HepG2 (cell line): ENCODE data around the gene PACS2. TPM values are rescaled to one million over a fixed set of nuclear protein-coding genes. Genes with fewer than 3 reads are reported as not detected.

Experiments used
- ATAC-seq: fragments of 200-7000 bp; cut with Tn5 transposase; 3 replicates; pipeline ENCODE4 v1.9.1; 2020; ENCODE audit warnings: mild to moderate bottlenecking, moderate library complexity
- BruUV-seq: library from RNA; stranded (reverse); fragments of 400-500 nt; replicated peaks from 2 replicates; lab custom pipeline; 2021; lab: Mats Ljungman, UMichigan
- CTCF ChIA-PET: fragments of 300-600 bp; formaldehyde crosslinking; extraction: SDS; loops from one replicate; lab custom pipeline; 2021; ENCODE audit warnings: low total read pairs, inconsistent platforms, low intra/inter-chr PET ratio; lab: Yijun Ruan, JAX
- POLR2A ChIA-PET: fragments of 350-600 bp; sonication (Branson Sonifier 250); formaldehyde crosslinking; loops from one replicate; lab custom pipeline; 2020; ENCODE audit warnings: antibody characterized with exemption, inconsistent platforms; lab: Yijun Ruan, JAX
- DNase-seq: peaks from one replicate; pipeline ENCODE4 v3.0.0-alpha.2; 2015; ENCODE audit warnings: low spot score
- FAIRE-seq: peaks from 3 replicates; lab custom pipeline; 2011; peaks lifted over from hg19 to GRCh38; lab: Jason Lieb, UNC
- H2AFZ ChIP-seq: one replicate; pipeline ENCODE4 v1.6.1; 2011; ENCODE audit warnings: low read length, inconsistent platforms
- H3K27ac ChIP-seq: fragments of 300-600 bp; 3 replicates; pipeline ENCODE4 v1.8.0; 2011; ENCODE audit warnings: mixed run types, mild to moderate bottlenecking, mixed read lengths, low read length, inconsistent platforms; ENCODE audit not compliant: insufficient read depth; ENCODE audit errors: extremely low read length
- H3K27me3 ChIP-seq, 2 experiments: fragments of 200-600 bp in 1 of 2; 2 replicates in 1 of 2; 3 replicates in 1 of 2; pipeline versions ENCODE4 v1.6.0 to v1.8.0; 2011; ENCODE audit warnings: low read length in 2 of 2, mild to moderate bottlenecking in 2 of 2, moderate library complexity in 2 of 2, inconsistent platforms in 1 of 2; ENCODE audit not compliant: insufficient read depth in 2 of 2, control insufficient read depth in 1 of 2
- H3K36me3 ChIP-seq, 2 experiments: fragments of 200-600 bp in 1 of 2; replicated peaks in 1 of 2; 2 replicates in 1 of 2; 3 replicates in 1 of 2; pipeline versions ENCODE4 v1.5.1 to v1.8.0; 2011; ENCODE audit warnings: low read length in 2 of 2, inconsistent platforms in 1 of 2; ENCODE audit not compliant: insufficient read depth in 2 of 2, control insufficient read depth in 1 of 2
- H3K4me1 ChIP-seq: 2 replicates; pipeline ENCODE4 v1.5.1; 2012; ENCODE audit warnings: low read length, inconsistent platforms; ENCODE audit not compliant: insufficient read depth
- H3K4me2 ChIP-seq: 2 replicates; pipeline ENCODE4 v1.6.0; 2011; ENCODE audit warnings: low read depth, low read length, inconsistent platforms
- H3K4me3 ChIP-seq, 3 experiments: fragments of 200-600 bp in 1 of 3; sonication (generic), shearing (Covaris generic) in 1 of 3; replicated peaks in 1 of 3; 2 replicates each; pipeline ENCODE4 v1.5.1; 2011 to 2016; ENCODE audit warnings: low read length in 3 of 3, inconsistent platforms in 2 of 3, low read depth in 2 of 3, mild to moderate bottlenecking in 2 of 3, control low read depth in 1 of 3, mixed read lengths in 1 of 3; ENCODE audit not compliant: insufficient read depth in 1 of 3
- H3K79me2 ChIP-seq: one replicate; pipeline ENCODE4 v1.6.1; 2011; ENCODE audit warnings: low read length, inconsistent platforms; ENCODE audit not compliant: insufficient read depth
- H3K9ac ChIP-seq: 2 replicates; pipeline ENCODE4 v1.6.0; 2011; ENCODE audit warnings: mild to moderate bottlenecking, low read depth, low read length, inconsistent platforms; ENCODE audit not compliant: insufficient read depth
- H3K9me3 ChIP-seq: 2 replicates; pipeline ENCODE4 v1.5.1; 2012; ENCODE audit warnings: mild to moderate bottlenecking, low read length
- H4K20me1 ChIP-seq: 2 replicates; pipeline ENCODE4 v1.6.0; 2011; ENCODE audit warnings: inconsistent platforms, mild to moderate bottlenecking, low read length, moderate library complexity; ENCODE audit not compliant: insufficient read depth
- FOSL2 ChIP-seq: sonication (generic); formaldehyde crosslinking; IDR thresholded peaks from 2 replicates; pipeline ENCODE4 v1.4.0; 2020; ENCODE audit warnings: missing genetic modification reagents
- GLI4 ChIP-seq: sonication (generic); formaldehyde crosslinking; IDR thresholded peaks from 2 replicates; pipeline ENCODE4 v1.5.1; 2020; ENCODE audit warnings: missing genetic modification reagents, mild to moderate bottlenecking, moderate library complexity, borderline replicate concordance
- HCFC1 ChIP-seq: fragments of 150-350 bp; IDR thresholded peaks from 2 replicates; pipeline ENCODE4 v1.6.1; 2014; ENCODE audit warnings: low read depth, low read length
- MEIS1 ChIP-seq: sonication (generic); formaldehyde crosslinking; IDR thresholded peaks from 2 replicates; pipeline ENCODE4 v1.9.0; 2021; ENCODE audit warnings: mild to moderate bottlenecking, missing genetic modification reagents, moderate library complexity, borderline replicate concordance
- SRSF1 ChIP-seq: fragments of 200-400 bp; formaldehyde crosslinking; optimal IDR thresholded peaks from 2 replicates; pipeline ENCODE3; 2017; ENCODE audit warnings: mild to moderate bottlenecking, low read depth, low read length, moderate library complexity
- SUZ12 ChIP-seq: fragments of 150-350 bp; IDR thresholded peaks from 2 replicates; pipeline ENCODE4 v1.6.1; 2014; ENCODE audit warnings: low read depth, low read length
- ZNF598 ChIP-seq: sonication (generic); formaldehyde crosslinking; IDR thresholded peaks from 2 replicates; pipeline ENCODE4 v1.5.1; 2020; ENCODE audit warnings: mild to moderate bottlenecking, missing genetic modification reagents, borderline replicate concordance
- ZNF749 ChIP-seq: sonication (generic); formaldehyde crosslinking; IDR thresholded peaks from 2 replicates; pipeline ENCODE4 v1.8.0; 2022; ENCODE audit warnings: mild to moderate bottlenecking, missing genetic modification reagents, moderate library complexity, borderline replicate concordance
- WGBS: methylation state at CpG from one replicate; pipeline ENCODE4 v1.1.6; 2017; ENCODE audit warnings: low lambda C conversion rate; 5-methylcytosine and 5-hydroxymethylcytosine counted together
- in situ Hi-C: cut with HindIII; loops from 2 replicates; pipeline ENCODE4 v1.10.0; 2017; ENCODE audit warnings: low pct_unique_long_range_greater_than_20kb; ENCODE audit not compliant: extremely low pct_ligation_motif_present
- intact Hi-C: fragments of 100-400 bp; cut with micrococcal nuclease; formaldehyde crosslinking; loops from one replicate; pipeline ENCODE4 v1.10.0; 2022; ENCODE audit not compliant: unreplicated experiment
- polyA plus RNA-seq, 8 experiments: library from polyadenylated mRNA; depleted of rRNA in 3 of 8; stranded (reverse) in 7 of 8; unstranded in 1 of 8; fragments of >200 nt; fragmentation: Illumina TruSeq in 4 of 8; extraction: Trizol in 4 of 8; gene quantifications; 2 replicates each; pipeline versions ENCODE4 v1.2.1 to v1.2.3, GENCODE V29; 2011 to 2016; ENCODE audit warnings: low read depth in 4 of 8, missing spikeins in 1 of 8, mixed read lengths in 1 of 8; ENCODE audit not compliant: insufficient read depth in 1 of 8
- total RNA-seq, 5 experiments: library from RNA; depleted of rRNA; stranded (reverse); fragments of >200 nt; fragmentation: Illumina TruSeq; extraction: Trizol; gene quantifications; 2 replicates each; pipeline ENCODE4 v1.2.3, GENCODE V29; 2016; ENCODE audit warnings: low read depth in 1 of 5
- TF ChIP-seq, protein P1 (sequence below): IDR thresholded peaks from 2 replicates; pipeline ENCODE4 v1.6.1; 2016
- TF ChIP-seq, protein P2 (sequence below), 2 experiments: sonication (generic) in 1 of 2; formaldehyde crosslinking in 1 of 2; IDR thresholded peaks; 2 replicates each; pipeline versions ENCODE4 v1.4.0 to v1.6.1; 2018 to 2020; ENCODE audit warnings: missing genetic modification reagents in 2 of 2, borderline replicate concordance in 1 of 2, low read depth in 1 of 2, mild to moderate bottlenecking in 1 of 2, missing biosample characterization in 1 of 2
- TF ChIP-seq, protein P3 (sequence below): sonication (generic); formaldehyde crosslinking; IDR thresholded peaks from 2 replicates; pipeline ENCODE4 v1.4.0; 2020; ENCODE audit warnings: missing genetic modification reagents, mild to moderate bottlenecking, borderline replicate concordance
- TF ChIP-seq, protein P4 (sequence below): sonication (generic); formaldehyde crosslinking; IDR thresholded peaks from 2 replicates; pipeline ENCODE4 v1.8.0; 2022; ENCODE audit warnings: mild to moderate bottlenecking, missing genetic modification reagents

PACS2 gene
- total and polyA plus RNA-seq, 2 of the 13 experiments (the other 11 are each of a cell fraction or from before 2014, with no cell fraction given): 23.6 to 27.6 TPM

DNA sequence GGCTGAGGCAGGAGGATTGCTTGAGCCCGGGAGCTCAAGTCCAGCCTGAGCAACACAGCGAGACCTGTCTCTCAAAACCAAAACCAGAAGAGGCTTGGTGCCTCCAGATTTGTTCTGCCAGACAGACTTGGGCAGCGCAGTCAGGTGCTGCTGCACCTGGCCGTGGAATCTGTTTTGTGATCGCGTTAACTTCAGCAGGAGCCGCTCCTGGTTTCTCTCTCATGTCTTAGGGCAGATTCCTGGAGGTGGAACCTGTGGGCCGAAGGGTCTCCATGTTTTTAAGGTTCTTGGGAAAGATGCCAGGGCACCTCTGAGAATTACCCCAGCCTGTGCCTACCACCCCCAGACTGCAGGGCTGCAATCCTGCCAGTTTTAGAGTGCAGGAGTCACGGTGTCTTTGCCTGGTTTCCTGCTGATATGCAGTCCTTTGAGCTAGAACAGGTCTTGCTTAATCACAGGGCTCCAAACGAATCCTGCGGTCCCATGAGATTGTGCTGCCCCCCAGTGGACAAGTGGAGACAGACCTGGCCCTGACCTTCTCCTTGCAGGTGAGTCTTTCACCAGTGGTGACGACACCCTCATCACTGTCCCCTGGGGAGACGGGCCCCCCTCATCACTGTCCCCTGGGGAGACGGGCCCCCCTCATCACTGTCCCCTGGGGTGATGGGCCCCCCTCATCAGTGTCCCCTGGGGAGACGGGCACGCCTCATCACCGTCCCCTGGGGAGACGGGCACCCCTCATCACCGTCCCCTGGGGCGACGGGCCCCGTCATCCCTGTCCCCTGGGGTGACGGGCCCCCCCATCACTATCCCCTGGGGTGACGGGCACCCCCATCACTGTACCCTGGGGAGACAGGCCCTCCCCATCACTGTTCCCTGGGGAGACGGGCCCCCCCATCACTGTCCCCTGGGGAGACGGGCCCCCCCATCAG lies 37.6 kb downstream of the PACS2 start (continued):
- TF ChIP-seq, protein P1, sequence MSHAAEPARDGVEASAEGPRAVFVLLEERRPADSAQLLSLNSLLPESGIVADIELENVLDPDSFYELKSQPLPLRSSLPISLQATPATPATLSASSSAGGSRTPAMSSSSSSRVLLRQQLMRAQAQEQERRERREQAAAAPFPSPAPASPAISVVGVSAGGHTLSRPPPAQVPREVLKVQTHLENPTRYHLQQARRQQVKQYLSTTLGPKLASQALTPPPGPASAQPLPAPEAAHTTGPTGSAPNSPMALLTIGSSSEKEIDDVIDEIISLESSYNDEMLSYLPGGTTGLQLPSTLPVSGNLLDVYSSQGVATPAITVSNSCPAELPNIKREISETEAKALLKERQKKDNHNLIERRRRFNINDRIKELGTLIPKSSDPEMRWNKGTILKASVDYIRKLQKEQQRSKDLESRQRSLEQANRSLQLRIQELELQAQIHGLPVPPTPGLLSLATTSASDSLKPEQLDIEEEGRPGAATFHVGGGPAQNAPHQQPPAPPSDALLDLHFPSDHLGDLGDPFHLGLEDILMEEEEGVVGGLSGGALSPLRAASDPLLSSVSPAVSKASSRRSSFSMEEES (CRISPR knock-in tag): no peak
- TF ChIP-seq MEIS1 (CRISPR knock-in tag) (0 out of 2 replicates have a peak, but pooled peaks have one; percentile 30), SUZ12 (no peak), HCFC1 (no peak)
- TF ChIP-seq, protein P2, sequence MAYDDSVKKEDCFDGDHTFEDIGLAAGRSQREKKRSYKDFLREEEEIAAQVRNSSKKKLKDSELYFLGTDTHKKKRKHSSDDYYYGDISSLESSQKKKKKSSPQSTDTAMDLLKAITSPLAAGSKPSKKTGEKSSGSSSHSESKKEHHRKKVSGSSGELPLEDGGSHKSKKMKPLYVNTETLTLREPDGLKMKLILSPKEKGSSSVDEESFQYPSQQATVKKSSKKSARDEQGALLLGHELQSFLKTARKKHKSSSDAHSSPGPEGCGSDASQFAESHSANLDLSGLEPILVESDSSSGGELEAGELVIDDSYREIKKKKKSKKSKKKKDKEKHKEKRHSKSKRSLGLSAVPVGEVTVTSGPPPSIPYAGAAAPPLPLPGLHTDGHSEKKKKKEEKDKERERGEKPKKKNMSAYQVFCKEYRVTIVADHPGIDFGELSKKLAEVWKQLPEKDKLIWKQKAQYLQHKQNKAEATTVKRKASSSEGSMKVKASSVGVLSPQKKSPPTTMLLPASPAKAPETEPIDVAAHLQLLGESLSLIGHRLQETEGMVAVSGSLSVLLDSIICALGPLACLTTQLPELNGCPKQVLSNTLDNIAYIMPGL (CRISPR knock-in tag; IDR thresholded peaks at IDR 0.05; ENCODE audit: borderline replicate concordance in 1 of 2, low read depth in 1 of 2): peak in 1 of 2 experiments; percentile 49; a peak in 2 of 4 replicates

DNA sequence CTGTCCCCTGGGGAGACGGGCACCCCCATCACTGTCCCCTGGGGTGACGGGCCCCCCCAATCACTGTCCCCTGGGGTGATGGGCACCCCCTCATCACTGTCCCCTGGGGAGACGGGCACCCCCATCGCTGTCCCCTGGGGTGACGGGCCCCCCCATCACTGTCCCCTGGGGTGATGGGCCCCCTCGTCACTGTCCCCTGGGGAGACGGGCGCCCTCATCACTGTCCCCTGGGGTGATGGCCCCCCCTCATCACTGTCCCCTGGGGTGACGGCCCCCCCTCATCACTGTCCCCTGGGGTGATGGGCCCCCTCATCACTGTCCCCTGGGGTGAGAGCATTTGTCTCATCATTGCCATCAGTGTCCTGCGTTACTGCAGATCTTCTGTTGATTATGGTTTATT lies 38.6 kb downstream of the PACS2 start:
- Histone ChIP-seq H3K4me1 (peaks cover 5% of the 10 kb centered on the region), H3K36me3 (no peaks in the 10 kb centered on the region; a peak in 1 of 5 replicates), H3K27ac (no peak overlapping the region), H3K27me3 (no peaks in the 10 kb centered on the region), H3K9ac (no peak overlapping the region), H2AFZ (no peak overlapping the region), H3K79me2 (no peaks in the 10 kb centered on the region), H3K4me2 (no peak overlapping the region), H3K4me3 (no peak overlapping the region), H4K20me1 (no peaks in the 10 kb centered on the region), H3K9me3 (no peaks in the 10 kb centered on the region)
- TF ChIP-seq SRSF1 (no peak), FOSL2 (no peak), ZNF749 (CRISPR knock-in tag) (no peak), ZNF598 (CRISPR knock-in tag) (no peak), GLI4 (CRISPR knock-in tag) (no peak)
- TF ChIP-seq, protein P3, sequence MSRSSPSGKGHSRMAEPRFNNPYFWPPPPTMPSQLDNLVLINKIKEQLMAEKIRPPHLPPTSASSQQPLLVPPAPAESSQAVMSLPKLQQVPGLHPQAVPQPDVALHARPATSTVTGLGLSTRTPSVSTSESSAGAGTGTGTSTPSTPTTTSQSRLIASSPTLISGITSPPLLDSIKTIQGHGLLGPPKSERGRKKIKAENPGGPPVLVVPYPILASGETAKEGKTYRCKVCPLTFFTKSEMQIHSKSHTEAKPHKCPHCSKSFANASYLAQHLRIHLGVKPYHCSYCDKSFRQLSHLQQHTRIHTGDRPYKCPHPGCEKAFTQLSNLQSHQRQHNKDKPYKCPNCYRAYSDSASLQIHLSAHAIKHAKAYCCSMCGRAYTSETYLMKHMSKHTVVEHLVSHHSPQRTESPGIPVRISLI (CRISPR knock-in tag): no peak
- TF ChIP-seq, protein P4, sequence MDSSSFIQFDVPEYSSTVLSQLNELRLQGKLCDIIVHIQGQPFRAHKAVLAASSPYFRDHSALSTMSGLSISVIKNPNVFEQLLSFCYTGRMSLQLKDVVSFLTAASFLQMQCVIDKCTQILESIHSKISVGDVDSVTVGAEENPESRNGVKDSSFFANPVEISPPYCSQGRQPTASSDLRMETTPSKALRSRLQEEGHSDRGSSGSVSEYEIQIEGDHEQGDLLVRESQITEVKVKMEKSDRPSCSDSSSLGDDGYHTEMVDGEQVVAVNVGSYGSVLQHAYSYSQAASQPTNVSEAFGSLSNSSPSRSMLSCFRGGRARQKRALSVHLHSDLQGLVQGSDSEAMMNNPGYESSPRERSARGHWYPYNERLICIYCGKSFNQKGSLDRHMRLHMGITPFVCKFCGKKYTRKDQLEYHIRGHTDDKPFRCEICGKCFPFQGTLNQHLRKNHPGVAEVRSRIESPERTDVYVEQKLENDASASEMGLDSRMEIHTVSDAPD (CRISPR knock-in tag): no peak
- CTCF ChIA-PET: interaction anchor here (2.1 kb wide), 1 partner anchor 261 kb away, joined by 4 read pairs; no protein-coding TSS in a partner anchor
- no TSS peak for BruUV-seq
- intact Hi-C loops: loop anchor here (2.0 kb wide), 1 partner anchor 38 kb away; the partner anchor contains the start of gene PACS2
- DNase-seq (no peak), ATAC-seq (no peak), FAIRE-seq (no peak)
- WGBS: 98% methylated on average over 6 of the region's 10 CpGs
- in situ Hi-C loops: no loop called here
- POLR2A ChIA-PET: no interaction called here
